A549 treated with dexamethasone at 1 μM for 4 hours (cell line): ENCODE data around the gene DMBX1. TPM values are rescaled to one million over a fixed set of nuclear protein-coding genes. Genes with fewer than 3 reads are reported as not detected.

ENCODE experiments used
- total RNA-seq: library from RNA; stranded (reverse); fragments of 200-300 nt; extraction: Qiagen RNA extraction; gene quantifications from 5 replicates; pipeline ENCODE4 v1.2.3, GENCODE V29; 2022

The DMBX1 gene
- 0.55 to 1.0 TPM (median 0.87 TPM) in 5 replicates for total RNA-seq

DNA sequence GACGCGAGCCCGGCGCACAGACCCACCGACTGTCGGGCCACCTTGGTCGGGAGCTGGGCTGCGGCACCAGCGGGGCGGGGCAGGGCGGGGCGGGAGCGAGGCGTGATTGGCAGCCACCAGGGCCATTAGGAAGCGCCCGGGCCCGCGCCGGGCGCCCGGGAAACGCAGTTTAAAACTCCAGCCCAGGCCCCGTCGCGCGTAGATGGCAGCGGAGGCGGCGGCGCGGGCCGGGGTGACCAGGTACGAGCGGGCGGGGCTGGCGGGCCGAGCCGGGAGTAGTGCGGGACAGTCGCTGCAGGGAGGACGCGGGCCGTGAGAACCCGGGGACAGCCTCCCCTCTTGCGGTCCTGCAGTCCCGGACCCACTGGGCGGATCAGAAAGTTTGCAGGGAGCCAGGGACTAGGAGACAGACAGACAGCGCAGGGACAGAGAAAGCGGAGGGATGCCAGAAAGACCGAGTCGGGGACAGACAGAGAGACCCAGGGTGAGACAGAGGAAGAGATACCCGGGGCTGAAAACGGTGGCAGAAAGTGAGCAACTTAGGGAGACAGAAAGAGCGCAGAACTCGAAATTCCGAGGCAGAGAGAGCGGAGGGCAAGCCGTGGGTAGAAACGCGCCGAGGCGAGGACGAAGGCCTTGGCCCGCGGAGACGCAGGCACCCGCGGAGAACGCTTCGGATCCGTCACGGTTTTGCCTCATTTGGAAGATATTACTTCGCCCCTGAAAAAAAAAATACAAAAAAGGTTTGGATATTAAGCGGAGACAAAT, at the start of gene DMBX1:
Gene DMBX1 (plus strand): TSS at position 199 of the 768 bp plus-strand sequence. CDS start 17,175 bp downstream, outside the sequence.

Other genes starting within 250 kb of the DMBX1 start
- gene RAD54L, start 242.1 kb upstream of the DMBX1 start, total RNA-seq = 8.8 to 10.4 TPM (median 9.1 TPM) in 5 replicates
- gene LRRC41, start 186.2 kb upstream of the DMBX1 start, total RNA-seq = 34.2 to 45.2 TPM (median 43.9 TPM) in 5 replicates
- 341 to 613 TPM (median 363 TPM) in 5 replicates for gene UQCRH, start 186.1 kb upstream of the DMBX1 start, total RNA-seq
- 10.5 to 15.4 TPM (median 14.4 TPM) in 5 replicates for gene NSUN4, start 149.0 kb upstream of the DMBX1 start, total RNA-seq
- gene FAAH, start 95.5 kb upstream of the DMBX1 start, total RNA-seq = 0.48 to 1.2 TPM (median 0.79 TPM) in 5 replicates
- not detected in 5 replicates for gene KNCN, start 61.8 kb downstream of the DMBX1 start, total RNA-seq
- 16.2 to 19.4 TPM (median 17.7 TPM) in 5 replicates for gene MKNK1, start 114.4 kb downstream of the DMBX1 start, total RNA-seq
- gene MOB3C, start 127.0 kb downstream of the DMBX1 start, total RNA-seq = 3.6 to 4.5 TPM (median 3.8 TPM) in 5 replicates
- 32.9 to 39.5 TPM (median 34.3 TPM) in 5 replicates for gene ATPAF1, start 178.5 kb downstream of the DMBX1 start, total RNA-seq
- not detected in 5 replicates for gene TEX38, start 182.0 kb downstream of the DMBX1 start, total RNA-seq
- gene EFCAB14, start 229.3 kb downstream of the DMBX1 start, total RNA-seq = 22.4 to 32.2 TPM (median 29.2 TPM) in 5 replicates